Progenitor cell of endocrine pancreas (in vitro differentiated cells): ENCODE data around the gene TBC1D22B. TPM values are rescaled to one million over a fixed set of nuclear protein-coding genes. Genes with fewer than 3 reads are reported as not detected.
"Not testable (repeated sequence)": the region's sequence is repeated elsewhere in the genome, so short reads cannot be mapped to it uniquely, and the experiment has no call there.

Source experiments
- DNase-seq: peaks from one replicate; pipeline ENCODE4 v3.0.0; 2021; ENCODE audit warnings: low spot score; ENCODE audit not compliant: unreplicated experiment
- H3K27ac Mint-ChIP-seq: 2 replicates; pipeline ENCODE4 v1.8.0; 2021; ENCODE audit warnings: mild to moderate bottlenecking, moderate library complexity, mixed read lengths
- H3K27me3 Mint-ChIP-seq: 2 replicates; pipeline ENCODE4 v1.8.0; 2021; ENCODE audit warnings: mixed read lengths
- H3K36me3 Mint-ChIP-seq: 2 replicates; pipeline ENCODE4 v1.8.0; 2022; ENCODE audit warnings: mixed read lengths; ENCODE audit not compliant: insufficient read depth
- H3K4me1 Mint-ChIP-seq: 2 replicates; pipeline ENCODE4 v1.8.0; 2021; ENCODE audit warnings: low read depth, mixed read lengths
- H3K4me3 Mint-ChIP-seq: 2 replicates; pipeline ENCODE4 v1.8.0; 2021; ENCODE audit warnings: low read depth, mild to moderate bottlenecking, moderate library complexity, mixed read lengths
- H3K9me3 Mint-ChIP-seq: 2 replicates; pipeline ENCODE4 v1.8.0; 2021; ENCODE audit warnings: low read depth, mixed read lengths
- total RNA-seq: library from RNA; stranded (reverse); gene quantifications from 2 replicates; pipeline ENCODE4 v1.2.1, GENCODE V29; 2021
- TF ChIP-seq, protein P1 (sequence below): fragments of 200-600 bp; sonication (generic); IDR thresholded peaks from one replicate; pipeline ENCODE4 v1.5.0; 2021; ENCODE audit warnings: antibody characterized with exemption, mild to moderate bottlenecking; ENCODE audit not compliant: unreplicated experiment

TBC1D22B gene
- total RNA-seq, 1 donor from 2014 or later = 17.1 TPM

GRCh38 chr6:37323580-37323979 lies 66.0 kb downstream of the TBC1D22B start:
- Mint-ChIP-seq H3K36me3 (peaks cover 14% of the 10 kb centered on the region), H3K27ac (no peak overlapping the region), H3K9me3 (no peaks in the 10 kb centered on the region), H3K27me3 (no peaks in the 10 kb centered on the region), H3K4me1 (no peaks in the 10 kb centered on the region), H3K4me3 (no peak overlapping the region)
- DNase-seq = no peak
- TF ChIP-seq, protein P1, sequence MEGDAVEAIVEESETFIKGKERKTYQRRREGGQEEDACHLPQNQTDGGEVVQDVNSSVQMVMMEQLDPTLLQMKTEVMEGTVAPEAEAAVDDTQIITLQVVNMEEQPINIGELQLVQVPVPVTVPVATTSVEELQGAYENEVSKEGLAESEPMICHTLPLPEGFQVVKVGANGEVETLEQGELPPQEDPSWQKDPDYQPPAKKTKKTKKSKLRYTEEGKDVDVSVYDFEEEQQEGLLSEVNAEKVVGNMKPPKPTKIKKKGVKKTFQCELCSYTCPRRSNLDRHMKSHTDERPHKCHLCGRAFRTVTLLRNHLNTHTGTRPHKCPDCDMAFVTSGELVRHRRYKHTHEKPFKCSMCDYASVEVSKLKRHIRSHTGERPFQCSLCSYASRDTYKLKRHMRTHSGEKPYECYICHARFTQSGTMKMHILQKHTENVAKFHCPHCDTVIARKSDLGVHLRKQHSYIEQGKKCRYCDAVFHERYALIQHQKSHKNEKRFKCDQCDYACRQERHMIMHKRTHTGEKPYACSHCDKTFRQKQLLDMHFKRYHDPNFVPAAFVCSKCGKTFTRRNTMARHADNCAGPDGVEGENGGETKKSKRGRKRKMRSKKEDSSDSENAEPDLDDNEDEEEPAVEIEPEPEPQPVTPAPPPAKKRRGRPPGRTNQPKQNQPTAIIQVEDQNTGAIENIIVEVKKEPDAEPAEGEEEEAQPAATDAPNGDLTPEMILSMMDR = no peak

GRCh38 chr6:37324131-37325033 lies 66.8 kb downstream of the TBC1D22B start:
- Mint-ChIP-seq H3K27me3 (no peaks in the 10 kb centered on the region), H3K4me3 (no peak overlapping the region), H3K9me3 (no peaks in the 10 kb centered on the region), H3K36me3 (peaks cover 14% of the 10 kb centered on the region), H3K4me1 (no peaks in the 10 kb centered on the region), H3K27ac (no peak overlapping the region)
- no peak for DNase-seq
- TF ChIP-seq, protein P1 = no peak

DNA sequence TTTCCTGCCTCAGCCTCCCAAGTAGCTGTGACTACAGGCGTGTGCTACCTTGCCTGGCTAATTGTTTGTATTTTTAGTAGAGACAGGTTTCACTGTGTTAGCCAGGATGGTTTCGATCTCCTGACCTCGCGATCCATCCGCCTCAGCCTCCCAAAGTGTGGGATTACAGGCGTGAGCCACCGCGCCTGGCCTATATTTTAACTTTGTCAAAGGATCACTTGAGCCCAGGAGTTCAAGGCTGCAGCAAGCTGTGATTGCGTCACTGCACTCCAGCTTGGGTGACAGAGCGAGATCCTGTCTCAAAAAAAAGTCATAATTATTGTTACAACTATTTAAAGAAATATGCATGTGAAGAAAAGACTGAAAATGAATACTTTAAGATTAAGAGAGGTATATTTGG lies 72.8 kb downstream of the TBC1D22B start:
- not testable (repeated sequence) for H3K9me3 Mint-ChIP-seq, DNase-seq, H3K27me3 Mint-ChIP-seq, H3K27ac Mint-ChIP-seq, H3K4me1 Mint-ChIP-seq, H3K4me3 Mint-ChIP-seq
- H3K36me3 Mint-ChIP-seq = peaks cover 14% of the 10 kb centered on the region

DNA sequence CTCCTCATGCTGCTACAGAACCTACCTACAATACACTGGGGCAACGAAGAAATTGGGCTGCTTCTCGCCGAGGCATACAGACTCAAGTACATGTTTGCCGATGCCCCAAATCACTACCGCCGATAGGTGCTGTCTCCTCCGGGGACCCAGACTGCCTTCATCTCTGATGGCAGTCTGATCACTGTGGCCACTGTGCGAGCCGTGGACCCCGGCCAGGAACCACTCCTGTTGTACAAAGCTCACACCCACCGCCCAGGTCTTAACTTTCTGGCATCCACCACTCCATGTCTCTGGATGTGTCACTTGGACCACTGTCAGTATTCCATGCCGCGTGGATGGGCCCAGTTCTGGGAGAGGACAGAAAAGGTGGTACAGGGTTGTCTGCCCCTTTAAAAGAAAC lies 73.5 kb downstream of the TBC1D22B start:
- Mint-ChIP-seq H3K4me1 (no peaks in the 10 kb centered on the region), H3K36me3 (peaks cover 12% of the 10 kb centered on the region), H3K9me3 (no peaks in the 10 kb centered on the region), H3K27me3 (no peaks in the 10 kb centered on the region), H3K27ac (no peak overlapping the region), H3K4me3 (no peak overlapping the region)
- TF ChIP-seq, protein P1 = no peak
- no peak for DNase-seq

DNA sequence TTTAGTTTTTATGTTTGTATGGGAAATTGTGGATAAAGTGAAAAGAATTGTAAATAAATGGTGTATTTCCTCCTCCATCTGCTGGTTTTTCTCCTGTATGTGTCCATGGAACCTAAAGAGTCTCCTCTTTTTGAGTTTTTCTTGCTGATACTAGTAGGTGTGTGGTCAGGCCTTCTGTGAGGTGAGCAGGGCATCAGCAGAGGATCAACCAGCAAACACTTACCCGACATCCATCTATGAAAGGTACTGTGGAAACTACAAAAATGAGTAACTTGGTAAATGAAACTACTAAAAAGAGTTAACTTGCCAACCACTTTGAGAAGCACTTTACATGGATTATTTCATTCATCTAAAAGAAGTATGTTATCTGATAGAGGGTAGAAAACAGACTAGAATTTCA lies 75.3 kb downstream of the TBC1D22B start:
- Mint-ChIP-seq H3K9me3 (no peaks in the 10 kb centered on the region), H3K27ac (no peak overlapping the region), H3K4me1 (no peaks in the 10 kb centered on the region), H3K27me3 (no peaks in the 10 kb centered on the region), H3K4me3 (no peak overlapping the region), H3K36me3 (peaks cover 6% of the 10 kb centered on the region)
- TF ChIP-seq, protein P1 = no peak
- no peak for DNase-seq

DNA sequence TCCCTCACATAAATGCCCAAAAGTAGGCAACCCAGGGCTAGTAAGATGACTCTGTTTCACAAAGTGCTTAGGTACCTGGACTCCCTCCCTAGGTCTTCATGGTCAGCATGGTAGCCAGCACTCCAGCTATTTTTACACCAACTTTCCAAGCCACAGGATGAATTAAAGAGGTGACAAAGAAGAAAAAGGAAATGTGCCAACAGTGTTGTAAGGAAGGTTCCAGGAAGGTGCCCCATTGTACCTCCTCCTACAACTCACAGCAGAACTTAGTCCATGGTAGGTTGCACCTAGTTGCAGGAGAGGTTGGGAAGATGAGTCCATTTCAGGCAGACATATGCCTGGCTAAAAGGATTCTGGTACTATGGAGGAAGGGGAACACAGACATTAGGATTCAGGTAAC lies 76.5 kb downstream of the TBC1D22B start:
- no peaks in the 10 kb centered on the region for H3K9me3 Mint-ChIP-seq
- H3K27ac Mint-ChIP-seq = no peak overlapping the region
- peaks cover under 1% of the 10 kb centered on the region for H3K4me1 Mint-ChIP-seq
- H3K36me3 Mint-ChIP-seq = peaks cover 6% of the 10 kb centered on the region
- no peak overlapping the region for H3K4me3 Mint-ChIP-seq
- no peaks in the 10 kb centered on the region for H3K27me3 Mint-ChIP-seq
- TF ChIP-seq, protein P1 = no peak
- no peak for DNase-seq

GRCh38 chr6:37338317-37338716 lies 80.7 kb downstream of the TBC1D22B start:
- H3K36me3 Mint-ChIP-seq, H3K4me3 Mint-ChIP-seq, H3K27ac Mint-ChIP-seq, H3K4me1 Mint-ChIP-seq, H3K9me3 Mint-ChIP-seq, DNase-seq, H3K27me3 Mint-ChIP-seq: not testable (repeated sequence)
